ENCODE results near the gene PARD6G. TPM values are rescaled to one million over a fixed set of nuclear protein-coding genes. Genes with fewer than 3 reads are reported as not detected.

Gene PARD6G
- total and polyA plus RNA-seq, 9 of the 15 experiments (the other 6 are each of a cell fraction or from before 2014, with no cell fraction given), result 0.03 to 1.2 (median 0.26) TPM

- TF ChIP-seq, protein P1, sequence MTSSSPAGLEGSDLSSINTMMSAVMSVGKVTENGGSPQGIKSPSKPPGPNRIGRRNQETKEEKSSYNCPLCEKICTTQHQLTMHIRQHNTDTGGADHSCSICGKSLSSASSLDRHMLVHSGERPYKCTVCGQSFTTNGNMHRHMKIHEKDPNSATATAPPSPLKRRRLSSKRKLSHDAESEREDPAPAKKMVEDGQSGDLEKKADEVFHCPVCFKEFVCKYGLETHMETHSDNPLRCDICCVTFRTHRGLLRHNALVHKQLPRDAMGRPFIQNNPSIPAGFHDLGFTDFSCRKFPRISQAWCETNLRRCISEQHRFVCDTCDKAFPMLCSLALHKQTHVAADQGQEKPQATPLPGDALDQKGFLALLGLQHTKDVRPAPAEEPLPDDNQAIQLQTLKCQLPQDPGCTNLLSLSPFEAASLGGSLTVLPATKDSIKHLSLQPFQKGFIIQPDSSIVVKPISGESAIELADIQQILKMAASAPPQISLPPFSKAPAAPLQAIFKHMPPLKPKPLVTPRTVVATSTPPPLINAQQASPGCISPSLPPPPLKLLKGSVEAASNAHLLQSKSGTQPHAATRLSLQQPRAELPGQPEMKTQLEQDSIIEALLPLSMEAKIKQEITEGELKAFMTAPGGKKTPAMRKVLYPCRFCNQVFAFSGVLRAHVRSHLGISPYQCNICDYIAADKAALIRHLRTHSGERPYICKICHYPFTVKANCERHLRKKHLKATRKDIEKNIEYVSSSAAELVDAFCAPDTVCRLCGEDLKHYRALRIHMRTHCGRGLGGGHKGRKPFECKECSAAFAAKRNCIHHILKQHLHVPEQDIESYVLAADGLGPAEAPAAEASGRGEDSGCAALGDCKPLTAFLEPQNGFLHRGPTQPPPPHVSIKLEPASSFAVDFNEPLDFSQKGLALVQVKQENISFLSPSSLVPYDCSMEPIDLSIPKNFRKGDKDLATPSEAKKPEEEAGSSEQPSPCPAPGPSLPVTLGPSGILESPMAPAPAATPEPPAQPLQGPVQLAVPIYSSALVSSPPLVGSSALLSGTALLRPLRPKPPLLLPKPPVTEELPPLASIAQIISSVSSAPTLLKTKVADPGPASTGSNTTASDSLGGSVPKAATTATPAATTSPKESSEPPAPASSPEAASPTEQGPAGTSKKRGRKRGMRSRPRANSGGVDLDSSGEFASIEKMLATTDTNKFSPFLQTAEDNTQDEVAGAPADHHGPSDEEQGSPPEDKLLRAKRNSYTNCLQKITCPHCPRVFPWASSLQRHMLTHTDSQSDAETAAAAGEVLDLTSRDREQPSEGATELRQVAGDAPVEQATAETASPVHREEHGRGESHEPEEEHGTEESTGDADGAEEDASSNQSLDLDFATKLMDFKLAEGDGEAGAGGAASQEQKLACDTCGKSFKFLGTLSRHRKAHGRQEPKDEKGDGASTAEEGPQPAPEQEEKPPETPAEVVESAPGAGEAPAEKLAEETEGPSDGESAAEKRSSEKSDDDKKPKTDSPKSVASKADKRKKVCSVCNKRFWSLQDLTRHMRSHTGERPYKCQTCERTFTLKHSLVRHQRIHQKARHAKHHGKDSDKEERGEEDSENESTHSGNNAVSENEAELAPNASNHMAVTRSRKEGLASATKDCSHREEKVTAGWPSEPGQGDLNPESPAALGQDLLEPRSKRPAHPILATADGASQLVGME (CRISPR knock-in tag; IDR thresholded peaks at IDR 0.05), result no peak
- TF ChIP-seq REST (IDR thresholded peaks at IDR 0.05; ENCODE audit: borderline replicate concordance) (no peak), REST (CRISPR knock-in tag; IDR thresholded peaks at IDR 0.05; ENCODE audit: low read depth) (no peak), ZNF253 (CRISPR knock-in tag; conservative IDR thresholded peaks at IDR 0.05) (no peak), ZFP36 (IDR thresholded peaks at IDR 0.05; ENCODE audit: low read depth, low read length, partially characterized antibody) (no peak), U2AF2 (optimal IDR thresholded peaks at IDR 0.05; ENCODE audit: low read depth, low read length) (no peak)
- TF ChIP-seq, protein P2, sequence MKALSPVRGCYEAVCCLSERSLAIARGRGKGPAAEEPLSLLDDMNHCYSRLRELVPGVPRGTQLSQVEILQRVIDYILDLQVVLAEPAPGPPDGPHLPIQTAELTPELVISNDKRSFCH (CRISPR knock-in tag; IDR thresholded peaks at IDR 0.05), result no peak
- TF ChIP-seq, protein P2 (tag; IDR thresholded peaks at IDR 0.05), result no peak
Observed at GRCh38 chr18:80124131-80124530, 123.2 kb downstream of the PARD6G start (continued).
